GM12892 (cell line): ENCODE data around the gene ZNF232.

Experiments used
- POLR2A ChIP-seq: IDR thresholded peaks from 2 replicates; pipeline ENCODE4 v1.6.1; 2011; ENCODE audit warnings: low read depth, low read length, control low read depth
- POLR2AphosphoS5 ChIP-seq: IDR thresholded peaks from 2 replicates; pipeline ENCODE4 v1.6.1; 2011; ENCODE audit warnings: low read depth, low read length, control low read depth
- TAF1 ChIP-seq: IDR thresholded peaks from 2 replicates; pipeline ENCODE4 v1.6.1; 2011; ENCODE audit warnings: low read depth, mild to moderate bottlenecking, control low read depth, low read length, borderline replicate concordance

DNA sequence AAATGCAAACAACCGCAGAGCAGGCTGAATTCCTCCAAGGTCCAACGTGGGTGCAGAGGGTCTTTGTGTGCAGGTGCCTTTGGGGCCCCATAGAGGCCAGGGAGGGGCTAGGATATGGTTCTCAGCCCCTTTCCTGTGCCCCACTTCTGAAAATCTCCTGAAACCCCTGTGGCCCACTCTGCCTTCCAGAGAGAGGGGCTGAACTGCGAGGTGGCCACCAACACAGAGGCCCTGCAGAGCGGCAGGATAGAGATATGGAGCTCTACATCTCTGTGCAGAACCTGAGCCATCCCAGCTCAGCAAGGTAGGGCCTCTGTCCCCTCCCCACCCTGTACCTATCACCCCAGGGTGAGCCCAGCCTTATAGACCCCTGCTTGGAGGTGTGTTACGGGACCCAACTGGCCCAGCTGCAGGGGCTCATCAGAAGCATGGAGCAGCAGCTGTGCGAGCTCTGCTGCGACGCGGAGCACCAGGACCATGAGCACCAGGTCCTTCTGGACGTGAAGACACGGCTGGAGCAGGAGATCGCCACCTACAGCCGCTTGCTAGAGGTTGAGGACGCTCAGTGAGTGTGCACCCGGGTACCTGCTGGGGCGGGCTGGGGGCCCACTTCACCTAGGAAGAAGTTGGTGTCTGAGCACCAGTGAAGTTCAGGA lies 9.6 kb upstream of the ZNF232 start:
- TF ChIP-seq POLR2AphosphoS5 (no peak), POLR2A (no peak), TAF1 (no peak)
